ENCODE measurements around the gene FRMD7.

FRMD7 gene

GRCh38 chrX:132031867-132032266 is 96.0 kb downstream of the FRMD7 start:
- no peak for DNase-seq

- DNase-seq = no peak
These were observed 97.6 kb downstream of the FRMD7 start for GRCh38 chrX:132030264-132030663.

Data from NCI-H187 (cell line).